Muscle layer of colon (tissue), 2 donors: ENCODE measurements around the gene RNF125.

Source experiments
- H3K27ac ChIP-seq: one replicate; pipeline ENCODE4 v1.7.0; 2013; ENCODE audit warnings: low read depth, mild to moderate bottlenecking, low read length, moderate library complexity
- H3K27me3 ChIP-seq, 2 donors: one replicate each; pipeline ENCODE4 v1.7.0; 2013; ENCODE audit warnings: low read length in 2 of 2, mild to moderate bottlenecking in 2 of 2; ENCODE audit not compliant: insufficient read depth in 2 of 2, control insufficient read depth in 1 of 2
- H3K36me3 ChIP-seq: one replicate; pipeline ENCODE4 v1.7.0; 2013; ENCODE audit warnings: mild to moderate bottlenecking, low read length; ENCODE audit not compliant: insufficient read depth
- H3K4me1 ChIP-seq: one replicate; pipeline ENCODE4 v1.7.0; 2013; ENCODE audit warnings: mild to moderate bottlenecking, low read length; ENCODE audit not compliant: insufficient read depth
- H3K4me3 ChIP-seq, 2 donors: one replicate each; pipeline ENCODE4 v1.7.0; 2013; ENCODE audit warnings: low read length in 2 of 2, low read depth in 1 of 2, mild to moderate bottlenecking in 1 of 2, moderate library complexity in 1 of 2
- H3K9ac ChIP-seq: one replicate; pipeline ENCODE4 v1.7.0; 2013; ENCODE audit warnings: low read length
- H3K9me3 ChIP-seq: one replicate; pipeline ENCODE4 v1.7.0; 2013; ENCODE audit warnings: mild to moderate bottlenecking, low read length
- donor health status: abdominal sarcoma.
- donor health status: Adenocarcinoma of cecum.

The RNF125 gene

DNA sequence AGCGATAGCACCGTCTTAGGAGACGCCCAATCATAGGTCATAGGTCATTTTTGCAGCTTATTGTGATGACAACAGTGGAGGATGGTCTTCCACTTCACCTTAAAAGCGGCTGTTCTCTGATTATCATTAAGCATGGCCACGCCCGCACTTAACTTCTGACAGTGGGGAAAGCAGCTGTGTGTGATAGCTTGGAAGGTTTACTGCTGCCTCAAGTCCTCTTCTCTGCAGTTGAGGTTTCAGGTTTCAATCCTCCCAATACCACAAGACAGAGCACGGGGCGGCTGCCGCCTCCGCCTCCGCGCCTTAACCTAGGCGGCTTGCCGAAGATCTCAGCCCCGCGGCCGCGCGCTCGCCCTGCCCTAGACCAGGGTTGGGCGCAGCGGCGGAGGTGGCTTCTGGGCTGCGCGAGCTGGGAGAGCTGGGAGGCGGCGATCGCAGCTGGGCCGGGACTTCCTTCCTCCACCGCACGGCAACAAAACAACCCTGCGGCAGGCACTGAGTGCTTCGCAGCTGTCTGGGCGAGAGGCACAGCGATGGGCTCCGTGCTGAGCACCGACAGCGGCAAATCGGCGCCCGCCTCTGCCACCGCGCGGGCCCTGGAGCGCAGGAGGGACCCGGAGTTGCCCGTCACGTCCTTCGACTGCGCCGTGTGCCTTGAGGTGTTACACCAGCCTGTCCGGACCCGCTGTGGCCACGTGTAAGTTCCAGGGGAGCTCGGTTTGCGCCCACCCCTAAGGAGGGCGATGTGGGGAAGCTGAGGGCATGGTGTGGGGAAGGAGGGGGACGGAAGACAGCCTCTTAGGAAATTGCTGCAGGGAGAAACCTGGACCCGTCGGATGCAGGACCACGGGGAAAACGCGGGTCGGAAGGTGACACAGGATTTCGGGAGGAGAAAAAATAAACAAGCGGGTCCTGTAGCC, at the start of gene RNF125:
TSS of gene RNF125 (plus strand) at position 495 of the 920 bp plus-strand sequence. CDS start at position 534, 39 bp downstream.
- peaks cover 0 to 4% of the 10 kb centered on the region in 2 donors for H3K27me3 ChIP-seq
- no peak within 1 kb of the TSS for H3K9ac ChIP-seq
- no peak within 1 kb of the TSS for H3K27ac ChIP-seq
- H3K36me3 ChIP-seq, result no peaks in the 10 kb centered on the region
- H3K9me3 ChIP-seq, result no peaks in the 10 kb centered on the region
- H3K4me3 ChIP-seq, result peak within 1 kb of the TSS; percentile 34 to 84
- H3K4me1 ChIP-seq, result peaks cover 4% of the 10 kb centered on the region

DNA sequence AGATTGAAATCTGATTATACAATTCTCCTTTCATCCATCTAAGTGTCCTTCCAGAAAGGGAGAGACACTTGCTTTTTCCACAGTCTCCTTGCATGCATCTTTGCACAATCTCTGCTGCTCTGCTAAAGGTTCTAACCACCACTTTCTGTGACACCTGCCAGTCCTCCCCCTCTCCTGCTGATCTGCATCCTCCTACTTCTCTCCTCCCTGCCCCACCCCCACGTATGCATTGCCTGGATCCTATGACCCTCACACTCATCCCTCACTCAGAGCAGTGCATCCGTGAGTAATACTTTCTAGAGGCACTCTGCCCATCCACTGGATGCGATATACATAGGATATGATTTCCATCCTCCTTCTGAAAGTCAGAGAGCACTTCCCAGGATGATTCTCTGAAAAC, 48.0 kb upstream of the RNF125 start:
- H3K9ac ChIP-seq, result no peak overlapping the region
- H3K4me1 ChIP-seq, result no peaks in the 10 kb centered on the region
- no peak overlapping the region for H3K27ac ChIP-seq
- H3K4me3 ChIP-seq, result no peak overlapping the region
- no peaks in the 10 kb centered on the region for H3K9me3 ChIP-seq
- no peaks in the 10 kb centered on the region for H3K27me3 ChIP-seq
- no peaks in the 10 kb centered on the region for H3K36me3 ChIP-seq

DNA sequence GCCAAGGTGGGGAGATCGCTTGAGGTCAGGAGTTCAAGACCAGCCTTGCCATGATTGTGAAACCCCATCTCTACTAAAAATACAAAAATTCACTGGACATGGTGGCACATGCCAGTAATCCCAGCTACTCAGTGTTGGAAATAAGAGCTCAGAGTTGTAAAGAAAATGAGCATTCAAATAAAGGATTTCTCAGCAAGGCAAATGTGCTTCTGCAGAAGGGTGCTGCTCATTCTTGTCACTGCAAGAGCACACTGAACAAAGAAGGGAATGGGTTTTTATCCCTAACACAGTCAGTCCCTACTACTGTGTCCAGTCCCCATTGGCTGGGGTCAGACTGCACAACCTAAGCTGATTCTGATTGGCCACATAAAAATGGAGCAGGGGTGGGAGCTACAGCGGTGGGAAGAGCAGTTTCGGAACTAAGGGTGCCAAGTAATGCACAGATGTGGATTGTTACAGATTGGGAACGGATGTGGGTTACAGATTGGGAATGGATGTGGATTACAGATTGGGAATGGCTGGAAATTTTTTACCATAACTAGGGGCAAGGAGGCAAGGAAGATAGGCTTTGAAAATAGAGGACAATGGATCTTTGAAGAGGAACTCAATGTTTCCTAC, 44.6 kb upstream of the RNF125 start:
- no peak overlapping the region for H3K9ac ChIP-seq
- H3K9me3 ChIP-seq, result no peaks in the 10 kb centered on the region
- no peaks in the 10 kb centered on the region for H3K36me3 ChIP-seq
- H3K27ac ChIP-seq, result no peak overlapping the region
- no peaks in the 10 kb centered on the region for H3K4me1 ChIP-seq
- no peak overlapping the region for H3K4me3 ChIP-seq
- H3K27me3 ChIP-seq, result no peaks in the 10 kb centered on the region

DNA sequence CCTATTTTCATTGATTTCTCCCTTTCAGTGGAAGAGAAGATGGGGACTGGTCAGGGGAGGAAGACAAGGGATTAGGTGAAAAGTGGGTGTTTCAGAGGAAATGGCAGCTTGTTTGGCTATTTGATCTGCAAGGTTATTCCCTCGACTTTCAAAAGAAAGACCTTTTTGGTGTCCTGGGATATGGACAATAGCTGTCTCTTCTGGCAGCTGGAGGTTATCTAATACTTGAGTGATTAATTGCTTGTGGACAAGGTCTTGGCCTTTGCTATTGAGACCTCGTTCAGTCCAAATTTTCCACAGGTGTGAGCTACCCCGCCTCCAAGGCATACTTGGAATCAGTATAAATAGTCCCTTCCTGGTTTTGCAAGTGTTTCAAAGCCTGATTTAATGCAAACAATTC, 42.4 kb upstream of the RNF125 start:
- H3K9me3 ChIP-seq, result no peaks in the 10 kb centered on the region

GRCh38 chr18:31977270-31977872, 41.3 kb upstream of the RNF125 start:
- no peaks in the 10 kb centered on the region for H3K27me3 ChIP-seq
- no peaks in the 10 kb centered on the region for H3K36me3 ChIP-seq
- H3K9me3 ChIP-seq, result no peaks in the 10 kb centered on the region
- no peaks in the 10 kb centered on the region for H3K4me1 ChIP-seq
- no peak overlapping the region for H3K4me3 ChIP-seq
- H3K27ac ChIP-seq, result no peak overlapping the region
- no peak overlapping the region for H3K9ac ChIP-seq

More for the DNA sequence above, 42.4 kb upstream of the RNF125 start:
- Histone ChIP-seq H3K4me3 (no peak overlapping the region), H3K27ac (no peak overlapping the region), H3K9ac (no peak overlapping the region), H3K36me3 (no peaks in the 10 kb centered on the region), H3K27me3 (no peaks in the 10 kb centered on the region), H3K4me1 (no peaks in the 10 kb centered on the region)

DNA sequence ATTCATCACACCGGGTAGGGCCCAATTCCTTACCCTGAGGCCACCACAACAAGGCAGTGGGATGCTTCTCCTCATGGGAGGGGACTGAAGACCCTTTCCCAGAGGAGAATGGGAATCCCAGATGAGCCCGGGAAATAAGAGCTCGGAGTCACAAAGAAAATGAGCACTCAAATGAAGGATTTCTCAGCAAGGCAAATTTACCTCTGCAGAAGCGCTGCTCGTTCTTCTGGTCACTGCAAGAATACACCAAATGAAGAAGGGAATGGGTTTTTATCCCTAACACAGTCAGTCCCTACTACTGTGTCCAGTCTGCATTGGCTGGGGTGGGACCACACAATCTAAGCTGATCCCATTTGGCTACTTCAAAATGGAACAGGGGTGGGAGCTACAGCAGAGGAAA, 40.0 kb upstream of the RNF125 start:
- Histone ChIP-seq H3K9me3 (no peaks in the 10 kb centered on the region), H3K9ac (no peak overlapping the region), H3K4me1 (no peaks in the 10 kb centered on the region), H3K27ac (no peak overlapping the region), H3K27me3 (no peaks in the 10 kb centered on the region), H3K36me3 (no peaks in the 10 kb centered on the region), H3K4me3 (no peak overlapping the region)

DNA sequence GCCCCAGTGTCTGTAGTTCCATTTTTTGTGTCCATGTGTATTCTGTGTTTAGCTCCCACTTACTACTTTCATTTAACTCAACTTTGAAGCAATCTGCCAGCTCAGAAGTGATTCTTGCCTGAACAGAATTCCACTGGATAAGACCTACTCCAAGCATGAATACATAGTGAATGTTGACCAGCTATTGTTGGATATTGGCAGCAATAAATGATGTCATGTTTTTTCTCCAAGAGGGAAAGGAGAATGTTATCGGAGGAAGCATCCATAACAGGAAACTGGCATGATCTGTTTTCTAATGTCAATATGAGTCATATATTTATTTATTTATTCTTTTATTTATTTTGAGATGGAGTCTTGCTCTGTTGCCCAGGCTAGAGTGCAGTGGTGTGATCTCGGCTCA, 38.9 kb upstream of the RNF125 start:
- H3K27me3 ChIP-seq, result no peaks in the 10 kb centered on the region
- H3K4me3 ChIP-seq, result no peak overlapping the region
- no peaks in the 10 kb centered on the region for H3K9me3 ChIP-seq
- H3K4me1 ChIP-seq, result no peaks in the 10 kb centered on the region
- no peaks in the 10 kb centered on the region for H3K36me3 ChIP-seq
- no peak overlapping the region for H3K9ac ChIP-seq
- H3K27ac ChIP-seq, result no peak overlapping the region

- H3K9ac ChIP-seq, result no peak overlapping the region
These were observed 37.8 kb upstream of the RNF125 start for GRCh38 chr18:31980863-31981262.

GRCh38 chr18:31983020-31983419, 35.6 kb upstream of the RNF125 start:
- Histone ChIP-seq H3K27ac (no peak overlapping the region), H3K4me3 (no peak overlapping the region)

More at GRCh38 chr18:31980863-31981262, 37.8 kb upstream of the RNF125 start:
- H3K27ac ChIP-seq, result no peak overlapping the region
- no peaks in the 10 kb centered on the region for H3K4me1 ChIP-seq
- no peaks in the 10 kb centered on the region for H3K9me3 ChIP-seq
- no peaks in the 10 kb centered on the region for H3K27me3 ChIP-seq
- H3K36me3 ChIP-seq, result no peaks in the 10 kb centered on the region
- H3K4me3 ChIP-seq, result no peak overlapping the region

DNA sequence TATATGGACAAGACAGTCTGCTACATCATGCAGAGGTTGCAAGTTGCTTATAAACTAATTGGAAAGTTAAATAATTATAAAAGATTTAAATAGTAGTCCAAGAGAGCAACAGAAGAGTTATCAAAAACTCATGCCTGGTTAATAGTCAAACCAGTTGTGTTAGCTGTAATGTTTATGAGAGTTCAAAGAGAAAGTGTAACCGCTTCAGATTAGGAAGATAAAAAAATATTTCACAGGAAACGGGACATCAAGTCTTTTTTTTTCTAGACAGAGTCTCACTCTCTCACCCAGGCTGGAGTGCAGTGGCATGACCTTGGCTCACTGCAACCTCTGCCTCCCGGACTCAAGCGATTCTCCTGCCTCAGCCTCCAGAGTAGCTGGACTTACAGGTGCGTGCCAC, 34.6 kb upstream of the RNF125 start:
- H3K9me3 ChIP-seq, result no peaks in the 10 kb centered on the region
- H3K9ac ChIP-seq, result no peak overlapping the region
- H3K27ac ChIP-seq, result no peak overlapping the region
- no peaks in the 10 kb centered on the region for H3K27me3 ChIP-seq
- no peaks in the 10 kb centered on the region for H3K4me1 ChIP-seq
- H3K36me3 ChIP-seq, result no peaks in the 10 kb centered on the region
- H3K4me3 ChIP-seq, result no peak overlapping the region

More at GRCh38 chr18:31983020-31983419, 35.6 kb upstream of the RNF125 start:
- Histone ChIP-seq H3K27me3 (no peaks in the 10 kb centered on the region), H3K9ac (no peak overlapping the region), H3K9me3 (no peaks in the 10 kb centered on the region), H3K36me3 (no peaks in the 10 kb centered on the region), H3K4me1 (no peaks in the 10 kb centered on the region)

DNA sequence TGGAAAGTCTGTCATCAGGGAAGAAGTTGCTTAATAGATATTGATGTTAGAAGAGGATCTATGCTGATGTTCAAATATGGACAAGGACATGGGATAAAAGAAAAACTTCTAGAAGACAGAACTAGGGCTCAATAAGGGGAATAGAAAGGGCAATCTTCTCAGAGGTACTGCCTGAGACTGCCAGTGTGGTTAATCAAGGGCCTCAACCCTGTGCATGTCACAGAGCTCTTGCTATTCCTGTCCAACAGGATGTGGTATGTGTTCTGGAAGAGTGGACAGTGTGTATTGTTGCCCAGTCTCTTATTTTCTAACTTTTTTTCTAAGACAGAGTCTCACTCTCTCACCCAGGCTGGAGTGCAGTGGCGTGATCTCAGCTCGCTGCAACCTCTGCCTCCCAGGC, 27.8 kb upstream of the RNF125 start:
- Histone ChIP-seq H3K9me3 (no peaks in the 10 kb centered on the region), H3K36me3 (no peaks in the 10 kb centered on the region), H3K27me3 (no peaks in the 10 kb centered on the region), H3K9ac (no peak overlapping the region), H3K4me3 (no peak overlapping the region), H3K4me1 (no peaks in the 10 kb centered on the region), H3K27ac (no peak overlapping the region)
